Astrocyte of the spinal cord (primary cell): Measurements from ENCODE around the gene AP4E1.

ENCODE experiments used
- DNase-seq: peaks from one replicate; pipeline ENCODE4 v3.0.0; 2011; ENCODE audit warnings: low read depth, low spot score
- H3K4me3 ChIP-seq: 2 replicates; pipeline ENCODE4 v1.5.1; 2011; ENCODE audit warnings: low read depth, mild to moderate bottlenecking, low read length, moderate library complexity
- CTCF ChIP-seq: IDR thresholded peaks from 2 replicates; pipeline ENCODE4 v1.5.1; 2012; ENCODE audit warnings: low read depth, mild to moderate bottlenecking, low read length, inconsistent platforms
- in situ Hi-C: cut with HindIII; loops from 2 replicates; pipeline ENCODE4 v1.10.0; 2017; ENCODE audit warnings: low sequenced_read_pairs

AP4E1 gene

GRCh38 chr15:51053571-51053970 lies 145.1 kb downstream of the AP4E1 start:
- in situ Hi-C loops, result no loop called here
- TF ChIP-seq CTCF, result no peak
- DNase-seq, result no peak
- no peak overlapping the region for H3K4me3 ChIP-seq

- in situ Hi-C loops, result no loop called here
- no peak for DNase-seq
- no peak for TF ChIP-seq CTCF
- no peak overlapping the region for H3K4me3 ChIP-seq
These were observed 146.1 kb downstream of the AP4E1 start for GRCh38 chr15:51054535-51054934.
